PFSK-1 (cell line): ENCODE data around the gene CENPM.

Experiments used
- POLR2AphosphoS5 ChIP-seq: IDR thresholded peaks from 2 replicates; pipeline ENCODE4 v1.6.1; 2012; ENCODE audit warnings: low read depth, mild to moderate bottlenecking, control low read depth, low read length, moderate library complexity
- REST ChIP-seq, 2 experiments: IDR thresholded peaks; 2 replicates each; pipeline versions ENCODE4 v1.6.1 to v1.8.0; 2011 to 2012; ENCODE audit warnings: low read depth in 2 of 2, low read length in 2 of 2, control low read depth in 1 of 2, inconsistent platforms in 1 of 2, mild to moderate bottlenecking in 1 of 2, moderate library complexity in 1 of 2; ENCODE audit not compliant: insufficient read depth in 1 of 2
- SIN3A ChIP-seq: IDR thresholded peaks from 2 replicates; pipeline ENCODE4 v1.6.1; 2012; ENCODE audit warnings: mild to moderate bottlenecking, low read length, moderate library complexity, borderline replicate concordance; ENCODE audit not compliant: insufficient read depth
- TAF1 ChIP-seq: IDR thresholded peaks from 2 replicates; pipeline ENCODE4 v1.6.1; 2012; ENCODE audit warnings: low read length, control low read depth, borderline replicate concordance; ENCODE audit not compliant: insufficient read depth

DNA sequence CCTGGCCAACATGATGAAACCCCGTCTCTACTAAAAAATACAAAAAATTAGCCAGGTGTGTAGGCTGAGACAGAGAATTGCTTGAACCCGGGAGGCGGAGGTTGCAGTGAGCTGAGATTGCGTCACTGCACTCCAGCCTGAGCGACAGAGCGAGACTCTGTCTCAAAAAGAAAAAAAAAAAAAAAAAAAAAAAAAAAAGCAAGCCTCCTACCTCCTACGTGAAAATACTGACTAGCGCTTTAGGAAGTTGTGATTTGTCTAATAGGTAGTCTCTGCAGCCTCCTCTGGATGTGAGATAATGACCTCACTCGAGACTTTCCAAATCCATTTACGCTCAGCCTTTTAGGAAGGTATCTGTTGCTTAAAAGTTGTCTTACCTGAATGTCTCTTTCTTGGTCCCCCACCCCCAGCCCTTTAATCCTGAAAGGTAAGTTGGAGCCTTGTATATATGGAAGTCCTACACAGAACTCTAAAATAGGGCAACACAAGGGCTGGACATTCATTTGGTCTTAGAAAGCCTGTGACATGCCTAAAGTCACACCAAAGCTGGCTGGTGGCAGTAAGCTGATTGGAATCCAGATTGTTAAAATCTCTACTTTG lies 27.8 kb upstream of the CENPM start:
- no peak for TF ChIP-seq REST (IDR thresholded peaks at IDR 0.05; ENCODE audit: insufficient read depth in 1 of 2, low read depth in 2 of 2, low read length in 2 of 2)
- no peak for TF ChIP-seq POLR2AphosphoS5
- TF ChIP-seq TAF1: no peak
- TF ChIP-seq SIN3A: no peak
